ENCODE results near the gene TTN.
A peak's percentile ranks its signal among the peaks of the same experiment; 100 is the strongest.

Gene TTN

GRCh38 chr2:178480227-178481181, 326.7 kb downstream of the TTN start, which contains the start of gene PLEKHA3:
PLEKHA3 (plus strand) TSS chr2:178480457; CDS start chr2:178480870, 413 bp downstream.
- DNase-seq: peak; percentile 84

GRCh38 chr2:178479758-178480226, 327.4 kb downstream of the TTN start:
- no peak for DNase-seq

GRCh38 chr2:178479275-178479616, 328.0 kb downstream of the TTN start:
- DNase-seq: no peak

- peak; percentile 48 for DNase-seq
Observed at GRCh38 chr2:178478439-178479274, 328.6 kb downstream of the TTN start, which contains the start of gene FKBP7. FKBP7 (minus strand) TSS chr2:178478600; CDS start chr2:178478499, 101 bp downstream.

GRCh38 chr2:178478130-178478438, 329.1 kb downstream of the TTN start:
- DNase-seq: no peak

- DNase-seq: no peak
Observed at GRCh38 chr2:178477443-178478129, 329.6 kb downstream of the TTN start.

GRCh38 chr2:178476477-178476876, 330.7 kb downstream of the TTN start:
- no peak for DNase-seq

Data from 8988T (cell line).